TTC549 (cell line): Measurements from ENCODE around the gene CACNA2D3.

Source experiments
- FAIRE-seq: peaks from 2 replicates; lab custom pipeline; 2012; peaks lifted over from hg19 to GRCh38; lab: Jason Lieb, UNC

The CACNA2D3 gene

DNA sequence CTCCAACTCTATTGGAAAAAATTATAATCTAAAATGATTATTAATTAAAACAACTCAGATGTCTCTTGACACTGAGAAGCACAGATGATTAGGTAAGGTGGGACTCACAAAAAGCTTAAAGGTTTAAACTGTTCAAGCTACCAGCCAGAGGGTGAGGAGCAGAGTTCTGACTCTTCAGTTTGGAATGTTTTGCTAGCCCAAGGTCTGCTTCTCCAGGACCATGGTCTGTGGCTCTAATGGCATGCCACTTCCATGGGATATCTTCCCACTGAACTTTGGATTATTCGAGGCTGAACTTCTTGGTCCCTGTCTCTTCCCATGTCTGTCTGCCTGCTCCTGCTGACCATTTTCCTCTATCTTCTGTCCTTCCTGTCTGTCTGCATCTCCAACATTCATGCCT is 49.2 kb downstream of the CACNA2D3 start:
- FAIRE-seq: no peak

DNA sequence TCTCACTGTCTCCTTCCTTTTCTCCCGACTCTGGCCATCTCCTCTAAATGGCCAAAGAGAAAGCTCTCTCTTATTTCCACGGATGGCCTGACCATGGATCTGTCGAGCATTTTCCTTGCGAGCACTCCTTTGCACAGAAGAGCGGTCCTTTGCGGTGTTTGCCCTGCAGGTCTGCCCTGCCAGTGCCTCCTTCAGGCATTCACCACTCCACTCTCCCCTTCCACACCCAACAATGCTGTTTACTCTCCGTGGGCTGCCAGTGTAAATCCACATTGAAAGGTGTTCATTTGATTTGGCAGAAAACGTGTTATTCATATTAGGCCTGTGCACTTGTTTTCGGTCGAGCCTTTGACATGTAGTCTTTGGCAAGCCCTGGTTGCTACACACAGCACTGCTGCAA is 49.6 kb downstream of the CACNA2D3 start:
- no peak for FAIRE-seq

DNA sequence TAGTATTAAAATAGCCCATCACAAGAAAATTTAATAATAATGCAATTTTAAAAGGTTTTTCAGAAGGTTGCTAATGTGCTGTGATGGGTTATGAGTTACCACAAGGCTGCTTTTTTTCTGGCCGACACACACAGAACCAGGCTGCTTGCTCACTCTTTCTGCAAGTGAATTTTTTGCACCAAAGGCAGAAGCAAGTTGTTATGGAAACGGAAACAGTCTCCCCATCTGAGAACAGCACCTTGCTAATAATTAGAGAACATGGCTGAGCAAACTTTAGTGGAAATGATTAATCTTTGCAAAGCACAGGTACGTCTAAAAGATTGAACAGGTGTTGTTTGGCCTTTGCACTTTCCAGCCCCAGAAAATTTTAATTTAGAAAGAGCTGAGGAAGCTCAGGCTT is 51.0 kb downstream of the CACNA2D3 start:
- no peak for FAIRE-seq

DNA sequence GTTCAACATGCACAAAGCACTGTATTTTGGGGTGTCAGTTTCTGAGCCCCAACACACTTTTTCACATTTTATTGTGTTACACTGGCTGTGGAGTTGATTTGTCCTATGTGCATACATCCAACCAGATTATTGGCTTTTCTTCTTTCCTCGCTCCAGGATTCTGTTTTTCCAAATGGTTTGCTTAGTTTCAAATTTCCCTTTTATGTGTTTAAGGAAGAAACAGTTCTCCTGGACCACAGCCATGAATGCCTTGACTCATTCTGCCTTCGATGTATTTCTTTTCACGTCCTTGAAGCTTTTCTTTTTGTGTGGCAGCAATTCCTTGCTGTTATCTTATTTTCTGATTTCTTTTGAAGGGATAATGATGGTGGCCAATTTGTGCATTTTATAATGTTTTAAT is 53.8 kb downstream of the CACNA2D3 start:
- FAIRE-seq: no peak

DNA sequence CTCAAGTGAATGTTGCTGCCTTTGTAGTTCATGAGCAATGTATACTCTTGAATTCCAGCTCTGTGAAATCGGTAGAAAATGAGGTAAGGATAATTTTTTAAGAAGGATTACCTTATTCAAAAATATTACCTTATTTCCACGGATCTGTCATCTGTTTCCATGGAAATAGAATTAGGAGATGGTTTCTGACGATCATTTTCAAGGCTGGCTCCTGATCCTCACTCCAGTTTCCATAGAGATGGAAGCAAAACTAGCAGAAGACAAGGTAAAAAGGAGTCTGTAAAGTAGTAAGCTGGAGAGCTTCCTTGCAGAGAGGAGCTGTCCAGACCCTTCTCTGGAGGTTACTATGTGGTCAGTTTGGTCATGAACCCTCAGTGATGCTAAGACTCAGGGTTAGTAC is 55.5 kb downstream of the CACNA2D3 start:
- no peak for FAIRE-seq

DNA sequence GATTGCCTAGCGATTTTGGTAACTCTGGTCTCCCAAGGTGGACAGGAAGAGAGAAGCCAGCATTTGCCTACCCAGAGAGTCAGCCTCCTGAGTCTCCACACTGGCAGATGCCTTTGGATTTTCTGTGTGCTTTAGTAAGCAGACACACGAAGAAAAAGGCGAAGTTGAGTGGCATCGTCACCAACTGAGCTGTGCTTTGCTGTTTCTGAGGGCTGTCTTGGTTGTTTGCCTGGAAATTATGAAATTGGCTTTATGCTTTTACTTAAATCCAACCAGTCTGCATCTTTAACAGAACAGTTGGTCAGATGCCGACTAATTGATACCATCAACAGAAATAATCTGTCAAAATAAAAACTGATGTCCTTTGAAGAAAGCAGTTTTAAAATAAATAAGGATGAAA is 56.0 kb downstream of the CACNA2D3 start:
- FAIRE-seq: no peak

DNA sequence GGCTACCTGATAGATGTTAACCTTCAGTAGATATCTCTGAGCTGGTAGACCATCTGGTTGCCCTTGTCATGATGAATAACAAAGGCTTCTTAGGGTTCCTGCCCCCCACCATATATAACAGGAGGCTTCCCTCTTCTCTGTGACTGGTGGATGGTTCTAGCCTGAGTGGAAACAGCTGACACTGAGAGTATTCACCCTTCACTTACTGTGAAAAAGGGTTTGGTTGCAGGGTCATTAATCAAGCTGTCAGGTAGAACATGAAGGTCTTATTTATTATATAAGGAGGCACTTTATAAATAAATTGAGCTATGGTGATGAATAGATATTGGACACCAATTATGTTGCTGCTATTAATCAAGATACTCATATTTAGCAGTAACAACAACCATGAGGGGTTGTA is 58.6 kb downstream of the CACNA2D3 start:
- no peak for FAIRE-seq

DNA sequence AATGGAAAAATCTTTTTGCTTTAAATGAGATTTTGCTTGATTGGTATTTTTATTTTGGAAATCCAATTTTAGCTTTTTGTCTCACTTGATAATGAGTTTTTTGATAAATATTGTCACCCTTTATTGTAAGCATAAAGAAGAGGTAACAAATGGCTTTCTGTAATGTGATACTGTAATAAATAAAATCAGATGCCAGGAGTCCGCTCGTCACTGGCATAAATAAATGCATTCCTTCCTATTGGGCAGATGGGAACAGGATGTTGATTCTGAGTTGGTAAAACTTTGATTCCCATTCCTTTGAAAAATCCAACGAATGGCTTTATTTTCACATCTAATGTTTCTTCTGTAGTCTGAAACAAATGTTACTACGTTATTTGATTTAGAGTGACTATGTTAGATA is 59.9 kb downstream of the CACNA2D3 start:
- no peak for FAIRE-seq

DNA sequence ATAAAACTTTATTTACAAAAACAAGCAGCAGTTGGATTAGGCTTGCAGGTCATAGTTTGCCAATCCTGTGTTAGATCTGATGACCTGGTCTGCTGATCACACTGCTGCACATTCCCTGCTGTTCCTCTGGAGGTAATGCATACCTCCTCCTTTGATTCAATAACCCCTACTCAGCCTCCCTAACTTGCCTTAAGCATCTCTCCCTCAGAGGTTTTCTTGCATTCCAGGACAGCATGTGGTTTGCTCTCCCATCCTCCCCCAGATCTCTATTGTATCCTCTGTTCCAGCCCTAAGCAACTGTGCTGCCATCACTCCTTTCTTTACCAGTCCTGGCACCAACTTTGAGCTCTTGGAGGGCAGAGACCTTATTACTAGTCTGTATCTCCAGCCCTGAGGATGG is 63.4 kb downstream of the CACNA2D3 start:
- FAIRE-seq: no peak

DNA sequence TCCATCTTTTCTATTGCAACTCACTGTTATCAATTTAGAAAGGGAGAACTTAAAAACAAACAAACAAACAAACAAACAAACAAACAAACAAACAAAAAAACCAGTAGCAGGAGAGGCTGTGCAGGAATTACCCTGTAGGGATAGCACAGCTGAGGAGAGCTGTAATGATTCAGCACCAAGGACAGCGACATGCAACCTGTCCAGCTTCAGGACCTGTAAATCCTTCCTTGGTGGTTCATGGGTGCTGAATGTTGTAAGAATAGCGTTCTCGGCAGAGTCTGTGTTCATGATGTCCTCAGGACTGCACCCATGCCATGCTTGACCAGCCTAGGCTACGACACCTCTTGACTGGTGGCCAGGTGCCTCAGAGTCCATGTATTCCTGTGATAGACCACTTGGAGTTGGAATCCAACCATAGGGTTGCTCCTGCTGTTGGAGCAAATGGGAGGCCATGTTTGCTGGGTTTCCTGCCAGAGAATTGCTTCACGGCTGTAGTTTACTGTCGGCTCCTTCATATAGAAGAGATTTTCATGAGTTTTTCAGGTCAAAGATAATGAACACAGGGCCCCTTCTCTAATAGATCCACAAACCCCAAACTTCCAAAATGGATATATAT is 65.9 kb downstream of the CACNA2D3 start:
- no peak for FAIRE-seq

DNA sequence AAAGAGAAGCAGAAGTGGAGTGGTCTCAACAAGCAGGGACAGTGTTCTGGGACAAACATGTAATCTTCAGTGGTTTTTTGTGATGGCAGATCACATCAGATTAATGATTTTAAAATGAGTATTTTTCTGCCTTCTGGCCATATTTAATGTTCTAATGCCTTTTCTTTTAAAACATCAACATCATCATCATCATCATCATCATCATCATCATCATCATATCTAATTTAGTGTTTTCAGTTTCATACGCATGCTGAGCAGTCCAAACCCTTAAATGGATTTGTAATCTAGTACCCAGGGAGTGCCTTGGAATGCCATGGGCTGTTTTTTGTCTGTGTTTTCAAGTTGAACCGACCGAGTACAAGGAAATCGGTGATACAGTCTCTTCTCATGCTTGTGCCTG is 68.9 kb downstream of the CACNA2D3 start:
- FAIRE-seq: no peak

DNA sequence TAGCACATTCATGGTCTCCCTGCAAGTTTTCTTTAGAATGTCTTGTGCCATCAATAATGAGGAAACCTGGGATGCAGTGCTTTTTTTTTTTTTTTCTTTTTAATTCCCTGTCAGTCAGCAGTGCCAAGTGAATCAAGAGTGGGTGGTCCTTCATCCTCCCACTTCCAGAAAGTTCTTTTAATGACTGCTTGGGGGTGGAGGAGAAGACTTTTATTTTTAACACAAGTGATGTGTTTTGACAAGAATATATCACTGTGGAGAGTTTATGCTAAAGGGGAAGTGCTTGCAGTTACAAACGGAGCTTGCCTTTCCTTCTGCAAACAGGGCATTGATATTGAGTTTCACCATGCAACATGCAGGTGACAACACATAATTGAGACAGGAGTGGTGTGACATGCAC is 69.7 kb downstream of the CACNA2D3 start:
- FAIRE-seq: no peak

DNA sequence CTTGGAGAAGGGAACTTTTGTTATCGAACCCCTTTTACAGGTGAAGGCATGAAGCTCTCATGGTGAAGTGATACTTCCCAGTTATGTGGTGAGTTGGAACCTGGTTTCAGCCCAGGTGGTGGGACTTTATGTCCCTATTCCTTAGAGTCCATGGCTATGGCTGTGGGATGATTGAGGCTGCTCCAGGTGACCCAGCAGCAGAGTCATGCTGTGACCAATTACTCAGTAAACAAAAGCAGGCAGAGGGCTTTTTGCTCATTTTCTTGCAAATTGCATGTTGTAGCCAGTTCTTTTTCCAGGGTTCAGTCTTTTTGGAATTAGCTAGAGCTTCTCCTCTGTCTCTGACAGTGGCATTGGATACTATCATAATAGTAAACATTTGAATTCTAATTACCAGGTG is 70.7 kb downstream of the CACNA2D3 start:
- FAIRE-seq: no peak

DNA sequence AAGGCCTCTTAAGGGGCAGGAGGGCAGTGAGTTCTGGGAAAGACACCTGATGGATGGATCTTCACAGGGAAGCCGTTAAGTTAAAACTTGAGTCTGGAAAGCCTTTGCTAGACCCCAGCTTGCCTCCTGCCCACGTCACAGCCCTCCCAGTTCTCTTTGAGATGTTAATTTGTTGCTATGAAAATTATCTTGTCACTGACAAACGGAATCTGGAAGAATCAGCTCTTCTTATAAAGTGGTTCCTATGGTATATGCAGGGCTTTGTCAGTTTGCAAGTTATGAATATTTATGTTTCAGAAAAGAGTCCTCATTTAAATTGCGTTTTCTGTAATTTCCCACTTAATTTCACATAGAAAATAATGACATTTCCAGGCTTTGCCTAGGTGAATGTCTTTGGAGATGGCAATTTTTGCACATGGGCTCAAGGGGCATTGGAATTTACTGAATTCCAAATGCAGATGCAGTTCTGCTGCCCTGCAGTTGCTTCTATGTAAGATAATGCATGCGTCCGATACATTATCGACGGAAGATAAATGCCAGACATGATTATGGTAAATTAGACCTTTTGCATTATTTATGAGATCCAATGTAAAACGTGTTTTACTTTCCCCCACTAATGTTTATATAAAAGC is 74.1 kb downstream of the CACNA2D3 start:
- FAIRE-seq: no peak

DNA sequence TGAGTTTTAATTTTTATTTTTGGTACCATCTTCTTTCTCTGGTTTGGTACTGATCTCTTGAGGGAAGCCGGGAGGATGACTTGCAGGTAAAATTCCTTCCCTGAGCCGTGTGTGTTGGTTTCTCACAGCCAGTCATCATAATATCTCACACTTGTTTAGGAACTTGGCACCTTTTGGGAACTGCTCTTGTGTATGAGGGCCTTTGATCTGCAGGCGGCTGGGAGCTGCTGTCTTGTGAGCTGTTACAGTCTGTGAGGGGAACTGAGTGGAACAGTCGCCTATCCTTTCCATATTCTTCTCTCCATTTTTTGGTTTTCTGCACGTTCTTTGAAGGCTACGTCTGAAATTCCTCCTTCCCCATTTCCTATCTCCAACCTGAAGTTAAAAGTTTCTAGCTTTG is 75.2 kb downstream of the CACNA2D3 start:
- no peak for FAIRE-seq

DNA sequence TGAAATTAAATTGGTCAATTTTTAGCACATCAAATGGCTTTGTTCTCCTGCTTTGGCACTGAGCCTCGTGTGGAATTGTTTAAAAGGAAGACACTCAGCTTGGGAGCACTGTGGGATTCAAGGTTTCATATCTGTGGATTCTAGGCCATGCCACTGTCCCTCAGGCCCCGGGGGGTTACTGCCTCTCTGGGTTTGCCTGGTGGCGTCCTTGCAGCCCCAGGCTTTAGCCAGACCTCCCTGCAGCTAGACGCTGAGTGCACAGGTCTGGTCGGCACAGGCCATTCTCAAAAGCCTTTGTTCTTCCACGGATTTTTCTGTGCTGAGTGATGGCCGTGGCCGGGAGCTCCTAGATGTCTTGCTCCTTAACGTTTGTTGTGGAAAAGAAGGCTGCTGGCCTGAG is 76.2 kb downstream of the CACNA2D3 start:
- FAIRE-seq: no peak

DNA sequence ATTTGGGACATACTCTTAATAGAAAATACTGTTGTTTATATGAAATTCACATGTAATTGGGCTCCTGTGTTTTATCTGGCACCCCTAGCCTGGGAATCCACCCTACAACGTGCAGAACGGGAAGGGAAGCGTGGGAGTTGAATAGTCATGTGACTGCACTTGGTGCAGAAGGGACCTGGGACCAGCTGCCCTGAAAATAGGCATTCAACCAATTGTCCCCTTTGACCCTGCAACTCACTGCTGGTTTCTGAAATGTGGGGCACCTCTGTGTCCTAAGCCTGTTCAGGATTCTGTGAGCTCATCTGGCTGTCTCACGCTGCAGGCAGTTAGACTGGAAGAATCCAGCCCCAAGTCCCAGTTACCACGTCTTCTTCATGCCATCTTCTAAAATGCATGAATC is 79.7 kb downstream of the CACNA2D3 start:
- FAIRE-seq: no peak

DNA sequence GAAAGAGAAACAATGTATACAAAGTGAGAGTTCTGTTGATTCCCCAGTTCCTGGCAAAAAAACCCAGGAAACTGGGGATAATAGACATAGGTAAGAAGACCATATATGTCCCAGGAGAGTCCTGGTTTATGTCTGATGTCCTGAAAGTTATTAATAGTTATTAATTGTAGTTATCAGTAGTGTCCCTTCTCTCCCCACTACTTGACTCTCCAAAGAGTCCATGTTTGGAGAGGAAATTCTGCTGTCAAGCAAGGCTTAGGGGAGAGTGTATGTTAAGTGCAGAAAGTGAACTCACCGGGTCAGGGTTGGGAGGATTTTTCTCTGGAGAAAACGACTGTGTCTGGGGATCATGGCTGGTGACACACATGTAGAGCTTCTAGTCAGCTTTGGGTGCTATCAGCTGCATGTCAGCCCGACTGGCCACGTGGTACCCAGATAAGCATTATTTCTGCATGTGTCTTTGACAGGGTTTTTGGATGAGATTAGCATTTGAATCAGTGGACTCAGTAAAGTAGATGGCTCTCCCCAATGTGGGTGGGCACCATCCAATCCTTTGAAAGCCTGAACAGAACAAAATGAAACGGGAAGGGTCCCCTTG is 80.4 kb downstream of the CACNA2D3 start:
- FAIRE-seq: no peak

DNA sequence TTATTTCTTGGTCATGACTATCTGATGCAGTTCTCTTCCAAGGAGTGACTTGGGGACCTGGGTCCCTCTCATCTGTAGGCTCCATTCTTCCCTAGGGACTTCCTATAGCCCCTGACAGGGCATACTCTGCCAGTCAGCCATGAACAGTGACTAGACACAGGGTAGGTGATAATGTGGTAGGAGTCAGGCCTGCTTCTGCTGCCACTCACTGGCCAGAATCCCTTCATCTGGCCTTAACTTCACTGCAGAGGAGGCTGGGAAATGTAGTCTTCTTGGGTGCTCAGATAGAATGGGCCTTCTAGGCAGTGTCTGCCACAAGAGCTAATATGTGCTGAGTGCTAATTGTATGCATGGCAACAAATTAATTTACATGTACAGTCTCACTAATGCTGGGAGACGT is 84.5 kb downstream of the CACNA2D3 start:
- no peak for FAIRE-seq

DNA sequence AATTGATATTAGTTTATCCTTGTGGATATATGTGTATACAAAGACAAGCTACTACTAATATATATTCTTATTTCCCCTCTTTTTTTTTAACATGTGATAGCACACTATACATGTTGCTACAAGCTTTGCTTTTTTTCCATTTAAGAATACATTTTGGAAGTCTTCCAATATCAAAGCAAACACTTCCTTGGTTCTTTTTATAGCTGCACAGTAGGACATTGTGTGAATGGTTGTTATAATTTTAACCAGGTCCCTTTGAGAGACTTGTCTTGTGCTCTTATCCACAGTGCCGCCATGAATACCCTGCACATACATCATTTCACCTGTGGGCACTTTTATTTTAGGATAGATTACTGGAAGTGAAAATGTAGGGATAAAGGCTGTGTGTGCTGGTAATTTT is 88.7 kb downstream of the CACNA2D3 start:
- no peak for FAIRE-seq

DNA sequence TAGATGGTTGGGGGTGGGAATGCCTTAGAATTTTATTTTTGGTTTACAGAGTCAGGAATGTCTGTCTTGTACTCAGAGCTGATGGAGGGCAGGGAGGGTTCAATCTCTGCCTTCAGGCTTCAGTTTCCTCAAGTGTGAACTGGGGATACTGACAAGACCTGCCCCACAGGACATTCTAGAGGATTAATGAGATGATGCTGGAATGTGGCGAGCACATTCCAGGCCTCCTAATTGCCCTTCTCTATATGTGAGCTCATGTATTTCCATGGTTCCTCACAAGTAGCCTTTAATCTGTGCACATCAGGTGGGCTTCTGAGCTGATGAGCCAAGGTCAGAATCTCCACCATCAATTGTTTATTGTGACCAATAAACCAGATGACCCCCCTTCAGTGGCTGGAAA is 90.4 kb downstream of the CACNA2D3 start:
- no peak for FAIRE-seq

DNA sequence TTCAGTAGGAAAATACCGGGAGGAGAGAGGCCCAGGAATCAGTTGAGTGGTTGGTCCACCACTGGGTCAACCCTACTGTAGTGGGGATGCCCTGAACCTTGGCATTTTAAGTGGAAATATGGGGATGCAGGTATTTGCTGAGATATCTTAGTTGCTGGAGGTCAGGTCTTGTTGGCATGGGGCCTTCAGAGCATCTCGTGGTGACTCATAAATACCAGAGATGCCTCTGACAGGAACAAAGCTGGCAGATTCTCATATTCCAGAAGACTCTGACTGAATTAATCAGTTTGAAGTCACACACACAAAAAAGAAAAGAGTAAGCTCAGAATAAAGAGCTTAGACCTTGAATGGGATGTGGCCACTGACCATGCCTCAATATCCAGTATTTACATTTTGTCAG is 91.6 kb downstream of the CACNA2D3 start:
- no peak for FAIRE-seq

DNA sequence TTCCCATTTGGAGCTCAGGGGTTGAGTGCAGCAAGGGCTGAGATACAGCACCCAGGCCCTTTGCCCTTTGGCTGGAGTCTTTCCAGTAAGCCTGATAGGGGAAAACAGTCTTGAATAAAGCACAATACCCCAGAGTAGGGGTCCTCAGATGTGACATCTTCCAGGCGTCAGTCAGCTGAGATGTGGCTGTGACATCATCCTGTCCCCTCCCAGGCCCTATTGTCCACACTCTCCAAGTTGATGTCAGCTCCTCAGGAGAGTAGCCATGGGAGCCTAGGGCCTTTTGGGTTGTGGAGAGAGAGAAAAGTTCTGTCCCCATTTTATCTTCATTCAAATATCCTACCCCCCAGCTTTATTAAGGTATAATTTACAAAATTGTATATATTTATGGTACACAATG is 92.5 kb downstream of the CACNA2D3 start:
- no peak for FAIRE-seq

DNA sequence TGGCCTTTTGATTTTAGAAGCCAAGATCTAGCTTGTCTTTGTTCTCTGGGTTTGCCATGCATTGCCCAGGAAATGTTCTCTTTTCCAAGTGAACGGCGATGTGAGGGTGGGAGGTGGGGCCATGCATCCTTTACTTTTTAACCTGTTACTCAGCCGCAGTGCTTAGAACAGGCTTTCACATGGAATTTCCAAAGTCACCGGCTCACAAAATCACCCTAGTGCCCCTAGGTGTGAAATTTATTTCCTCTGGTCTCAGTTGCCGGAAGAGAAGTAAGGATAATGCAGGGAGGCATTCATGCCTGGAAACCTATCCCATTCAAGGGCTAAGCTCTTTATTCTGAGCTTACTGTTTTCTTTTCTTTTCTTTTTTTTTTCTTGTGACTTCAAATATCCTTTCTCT is 93.2 kb downstream of the CACNA2D3 start:
- FAIRE-seq: no peak
